Activated T-cell treated with anti-CD3 and anti-CD28 coated beads, Interleukin-2, amount 50 U/mL, for 1 hour (primary cell): Measurements from ENCODE around the gene PSTPIP1.

Experiments
- DNase-seq: peaks from one replicate; pipeline ENCODE4 v3.0.0-alpha.2; 2020

Gene PSTPIP1

DNA sequence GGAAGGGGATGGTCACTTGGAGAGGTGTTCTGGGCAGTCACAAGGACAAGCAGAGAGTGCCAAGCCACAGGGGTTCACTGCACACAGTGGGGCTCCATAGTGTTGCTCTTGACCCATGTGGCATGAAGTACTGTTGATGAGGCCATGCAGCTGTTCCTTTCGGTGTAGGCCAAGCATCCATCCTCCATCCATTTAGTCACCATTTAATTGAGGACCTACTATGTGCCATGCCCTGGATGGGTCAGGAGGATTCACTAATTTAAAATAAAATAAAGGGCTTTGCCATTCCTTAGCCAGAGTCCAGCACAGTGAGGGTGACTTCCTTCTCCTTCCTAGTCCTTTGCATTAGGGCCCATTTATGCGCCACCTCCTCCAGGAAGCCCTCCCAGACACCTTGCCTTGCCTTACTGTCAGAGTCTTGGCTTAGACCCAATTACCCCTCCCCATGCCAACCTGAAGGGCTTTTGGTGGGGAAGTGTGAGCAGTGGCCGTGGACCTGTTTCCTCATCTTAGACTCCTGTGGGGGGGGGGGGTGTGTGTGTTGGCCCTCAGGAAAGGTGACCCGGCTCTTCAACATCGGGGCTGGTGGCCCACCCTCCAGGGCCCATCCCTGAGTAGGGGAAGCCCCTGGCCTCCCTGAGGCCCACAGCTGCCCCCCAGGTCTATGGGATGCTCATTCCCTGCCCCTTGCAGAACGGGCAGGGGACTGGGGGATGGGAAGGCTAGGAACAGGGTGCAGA is 25.6 kb downstream of the PSTPIP1 start:
- no peak for DNase-seq

DNA sequence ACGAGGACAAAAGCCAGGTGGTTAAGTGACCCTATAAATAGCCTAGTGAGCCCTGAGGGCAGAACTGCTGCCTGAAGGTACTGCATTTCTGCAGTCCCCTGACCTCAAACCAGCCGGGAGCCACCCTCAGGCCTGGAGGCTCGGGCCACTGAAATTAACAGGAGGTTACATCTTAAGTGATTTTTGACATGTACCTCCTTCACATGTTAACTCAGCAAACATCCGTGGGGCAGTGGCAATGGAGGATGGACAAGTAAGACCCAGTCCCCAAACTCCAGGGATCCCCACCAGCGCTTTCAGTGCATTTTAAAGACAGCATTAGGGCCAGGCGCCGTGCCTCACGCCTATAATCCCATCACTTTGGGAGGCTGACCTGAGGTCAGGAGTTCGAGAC is 26.2 kb downstream of the PSTPIP1 start:
- no peak for DNase-seq

DNA sequence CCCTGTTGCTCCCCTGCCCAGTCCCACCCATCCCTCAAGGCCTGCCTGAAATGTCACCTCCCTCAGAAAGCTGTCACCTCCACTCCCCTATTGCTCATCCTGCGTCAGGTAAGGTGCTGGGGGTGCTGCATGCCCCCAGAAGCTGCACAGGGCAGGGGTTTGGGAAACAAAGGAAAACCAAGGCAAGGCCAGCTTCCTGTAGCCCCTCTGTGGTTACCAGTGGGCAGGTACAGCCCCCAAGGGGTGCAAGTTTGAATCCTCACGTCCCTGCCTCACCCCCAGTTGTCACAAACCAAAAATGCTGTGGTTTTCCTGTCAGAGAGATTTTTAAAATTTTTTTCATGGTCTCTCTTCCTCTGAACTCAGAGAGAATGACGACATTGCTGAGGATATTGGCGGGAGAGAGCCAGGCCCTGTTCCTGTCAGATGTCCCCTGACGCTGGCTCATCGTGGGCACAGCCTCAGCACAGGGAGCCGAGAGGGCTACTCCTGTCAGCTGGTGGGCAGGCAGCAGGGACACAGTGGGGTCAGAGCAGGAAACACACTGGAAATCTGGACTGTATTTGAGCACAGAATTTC is 27.0 kb downstream of the PSTPIP1 start:
- peak; percentile 60 for DNase-seq

DNA sequence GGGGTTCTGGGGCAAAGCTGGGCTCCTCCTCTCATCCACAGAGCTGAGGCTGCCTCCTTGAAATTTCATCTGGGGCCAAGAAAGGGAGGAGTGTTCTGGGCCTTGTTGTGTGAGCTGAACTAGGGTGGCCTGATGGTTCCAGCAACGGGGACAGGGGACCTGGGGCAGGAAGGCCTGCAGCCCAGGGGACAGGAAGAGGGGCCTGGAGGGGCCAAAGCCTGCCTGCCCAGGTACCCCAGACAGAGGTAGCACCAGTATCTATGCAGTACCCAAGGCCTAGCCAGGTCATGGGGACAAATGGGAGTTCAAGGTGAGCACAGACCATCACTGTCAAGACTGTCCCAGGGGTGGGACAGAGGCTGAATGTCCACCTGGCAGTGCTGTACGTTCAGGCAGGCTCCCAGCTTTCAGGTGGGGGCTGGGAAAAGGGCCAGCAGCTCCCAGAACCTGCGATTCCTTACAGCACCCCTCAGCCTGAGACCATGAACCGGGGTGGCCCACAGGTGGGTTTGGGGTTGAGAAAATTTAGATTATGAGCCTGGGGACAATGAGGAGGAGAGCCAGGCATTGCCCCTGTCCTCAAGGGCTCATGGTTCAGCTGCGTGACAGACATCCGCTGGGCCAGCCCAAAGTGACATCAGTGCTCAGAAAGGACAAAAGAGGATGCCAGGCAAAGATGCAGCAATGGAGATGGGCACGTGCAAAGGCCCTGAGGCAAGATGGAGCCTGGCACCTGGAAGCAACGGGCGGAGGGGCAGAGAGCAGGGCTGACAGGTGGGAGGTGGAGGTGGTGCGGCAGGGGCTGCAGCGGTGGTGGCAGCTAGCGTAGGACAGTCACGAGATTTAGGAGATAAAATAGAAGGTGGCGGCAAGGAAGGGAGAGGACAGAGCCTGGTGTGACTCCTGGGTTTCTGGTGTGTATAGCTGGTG is 28.0 kb downstream of the PSTPIP1 start:
- no peak for DNase-seq

DNA sequence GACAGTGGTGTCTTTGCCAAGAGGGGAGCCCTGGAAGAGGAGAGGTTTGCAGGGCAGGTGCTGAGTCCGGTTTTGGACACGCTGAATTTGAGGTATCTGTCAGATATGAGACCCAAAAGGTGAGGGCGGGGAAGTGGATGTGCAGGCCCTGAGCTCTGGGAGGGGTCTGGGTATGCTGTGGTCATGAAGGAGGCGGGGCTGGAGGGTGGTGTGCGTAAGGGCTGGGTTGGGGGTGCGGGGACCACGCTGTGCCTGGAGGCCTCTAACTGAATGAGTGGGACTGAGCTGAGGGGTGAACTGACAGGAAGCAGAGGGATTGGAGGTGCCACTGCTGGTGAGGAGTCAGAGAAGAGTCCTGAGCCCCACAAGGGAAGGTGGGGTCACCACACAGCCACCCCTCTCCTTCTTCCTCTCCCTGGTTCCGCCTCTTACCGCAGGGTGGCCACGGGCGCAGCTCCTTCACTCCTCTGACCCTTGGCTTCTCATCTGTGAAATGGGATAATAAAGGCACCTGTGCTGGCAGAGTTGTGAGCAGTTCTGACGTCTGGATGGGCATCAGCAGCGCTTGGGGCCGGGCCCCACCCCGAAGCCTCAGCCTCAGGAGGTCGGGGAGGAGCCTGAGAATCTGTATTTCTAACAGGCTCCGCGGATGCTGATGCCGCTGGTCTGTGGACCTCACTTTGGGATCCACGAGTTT is 28.8 kb downstream of the PSTPIP1 start:
- no peak for DNase-seq

DNA sequence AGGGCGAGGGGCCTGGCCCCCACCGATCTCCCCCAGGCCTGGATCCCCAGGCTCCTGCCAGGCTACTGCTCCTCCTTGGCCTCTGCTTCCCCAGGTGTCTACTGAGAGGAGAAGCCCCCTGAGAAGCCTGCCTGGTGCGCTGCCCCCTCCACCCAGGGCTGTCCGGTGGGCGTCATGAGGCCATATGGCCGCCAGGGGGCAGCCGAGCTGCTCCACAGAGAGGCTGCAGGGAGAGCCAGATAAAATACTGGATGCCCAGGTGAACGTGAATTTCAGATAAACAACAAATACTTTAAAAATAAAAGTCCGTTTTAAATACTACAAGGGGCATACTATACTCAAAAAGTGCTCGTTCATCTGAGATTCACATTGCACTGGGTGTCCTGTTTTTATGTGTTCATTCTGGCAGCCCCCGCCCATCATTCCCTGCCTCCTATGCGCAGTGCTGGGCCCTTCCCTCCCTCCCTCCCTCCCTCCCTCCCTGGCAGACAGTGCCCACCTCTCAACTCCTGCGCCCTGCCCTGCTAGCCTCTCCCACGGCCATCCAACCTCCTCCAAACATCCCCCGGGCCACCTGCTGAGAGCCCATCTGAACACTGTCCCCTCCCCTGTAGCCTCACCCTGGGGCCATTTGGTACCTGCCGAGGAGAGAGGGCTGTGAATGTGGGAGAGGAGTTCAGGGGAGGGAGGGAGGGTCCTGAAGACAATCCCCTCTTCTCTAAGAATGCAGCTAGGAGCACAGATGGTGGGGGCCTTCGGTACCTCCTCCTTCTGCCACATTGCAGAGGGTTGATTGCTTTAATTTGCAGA is 29.6 kb downstream of the PSTPIP1 start:
- DNase-seq = peak; percentile 76

DNA sequence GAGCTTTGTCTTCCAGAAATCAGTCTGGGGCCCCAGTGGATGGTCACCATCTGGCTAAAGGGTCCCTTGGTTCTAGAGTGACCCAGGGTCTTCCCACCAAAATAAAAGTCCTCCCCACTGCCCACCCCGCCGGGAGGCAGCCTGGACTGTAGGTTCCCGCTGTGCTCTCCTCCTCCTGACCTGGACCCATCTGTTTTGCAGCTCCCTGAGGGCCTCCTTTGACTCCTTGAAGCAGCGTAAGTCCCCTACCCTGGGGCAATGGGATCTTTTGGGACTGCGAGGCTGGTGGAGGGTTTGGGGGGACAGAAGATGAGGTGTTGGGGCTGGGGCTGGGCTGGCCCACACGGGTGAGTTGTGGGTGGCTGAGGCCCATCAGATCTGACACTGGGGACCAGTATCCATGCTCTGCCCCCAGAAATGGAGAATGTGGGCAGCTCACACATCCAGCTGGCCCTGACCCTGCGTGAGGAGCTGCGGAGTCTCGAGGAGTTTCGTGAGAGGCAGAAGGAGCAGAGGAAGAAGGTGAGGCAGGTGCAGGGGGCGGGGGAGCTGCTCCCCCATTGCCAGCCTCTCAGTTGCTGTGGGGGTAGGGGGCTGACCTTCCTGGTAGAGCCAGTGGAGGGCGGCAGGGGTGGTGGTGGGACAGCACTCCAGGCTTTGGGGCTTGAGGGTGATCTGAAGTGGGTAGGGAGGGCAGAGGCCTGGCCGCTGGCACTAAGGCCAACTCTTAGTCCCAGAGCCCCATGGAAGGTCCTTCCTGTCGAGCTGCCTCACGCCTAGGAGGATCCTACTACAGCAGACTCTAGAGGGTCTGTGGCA is 30.4 kb downstream of the PSTPIP1 start:
- no peak for DNase-seq

DNA sequence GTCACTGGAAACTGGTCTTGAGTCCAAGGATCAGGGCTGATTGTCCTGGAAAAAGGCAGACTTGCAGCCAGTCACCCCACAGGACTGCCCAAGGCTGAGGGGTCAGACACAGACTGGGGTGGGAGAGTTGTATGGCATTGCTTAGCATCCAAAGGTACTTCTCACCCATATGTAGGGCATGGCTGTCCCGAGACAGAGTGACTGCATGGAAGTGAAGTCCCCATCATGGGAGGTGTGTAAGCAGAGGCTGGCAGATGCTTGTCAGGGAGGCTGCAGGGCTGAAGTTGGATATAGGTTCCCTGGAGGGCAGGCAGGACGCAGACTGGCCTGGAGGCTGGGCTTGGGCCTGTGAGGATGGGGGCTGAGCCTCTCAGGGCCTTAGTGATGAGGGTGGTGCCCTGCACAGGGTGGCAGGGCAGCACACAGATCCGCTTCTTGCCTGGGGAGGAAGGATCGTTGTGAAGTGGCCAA is 31.1 kb downstream of the PSTPIP1 start:
- peak; percentile 16 for DNase-seq

DNA sequence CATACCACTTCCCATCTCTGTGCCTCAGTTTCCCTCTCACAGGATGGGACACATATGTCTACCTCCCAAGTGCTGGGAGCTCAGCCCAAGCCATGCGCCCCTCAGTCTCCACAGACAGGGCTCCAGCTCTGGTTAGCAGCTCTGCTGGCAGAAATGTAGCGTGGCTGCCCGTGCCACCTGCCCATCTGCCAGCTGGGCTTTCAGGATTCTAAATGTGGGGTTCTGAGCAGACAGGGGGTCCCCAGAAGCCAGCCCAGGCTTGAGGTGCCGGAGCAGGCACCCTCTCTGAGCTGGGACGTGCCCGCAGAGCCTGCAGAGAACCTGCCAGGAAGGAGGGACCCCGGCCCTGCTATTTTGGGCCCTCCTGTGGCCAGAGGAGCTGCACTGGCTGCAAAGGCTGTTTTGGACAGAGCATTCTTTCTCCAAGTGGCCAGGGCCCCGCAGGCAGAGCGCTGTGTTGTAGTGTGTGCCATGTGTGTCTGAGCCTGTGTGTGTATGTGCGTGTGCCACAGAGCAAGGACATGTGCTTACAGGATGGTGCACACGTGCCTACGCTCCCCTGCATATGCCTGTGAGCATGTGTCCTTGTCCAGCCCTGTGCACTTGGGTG is 31.7 kb downstream of the PSTPIP1 start:
- DNase-seq = no peak

DNA sequence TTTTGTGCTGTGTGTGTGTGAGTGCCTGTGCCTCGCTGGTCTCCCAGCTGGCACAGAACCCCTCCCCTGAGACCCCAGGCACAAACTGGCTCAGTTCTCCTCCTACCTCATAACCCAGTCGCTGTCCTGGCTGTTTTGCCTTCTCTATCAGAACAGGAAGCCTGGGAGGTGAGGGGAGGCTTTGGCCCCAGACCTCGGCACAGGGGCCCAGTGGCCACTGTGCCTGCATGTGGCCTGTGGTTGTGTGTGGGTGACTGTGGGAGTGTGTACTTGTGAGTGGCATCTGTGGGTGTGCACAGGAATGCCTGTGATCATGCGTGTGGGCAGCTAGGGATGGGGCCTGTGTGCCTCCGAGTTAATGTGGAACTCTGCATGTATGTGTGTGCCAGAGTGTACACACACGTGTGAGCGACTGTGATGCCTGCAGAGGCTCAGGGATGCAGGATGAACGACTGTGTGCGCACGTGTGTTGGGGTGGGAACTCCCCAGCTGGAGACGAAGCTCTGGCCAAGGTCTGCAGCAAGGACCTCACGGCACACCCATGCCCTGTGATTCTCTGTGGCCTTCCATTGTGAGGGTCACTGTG is 32.3 kb downstream of the PSTPIP1 start:
- DNase-seq = no peak

DNA sequence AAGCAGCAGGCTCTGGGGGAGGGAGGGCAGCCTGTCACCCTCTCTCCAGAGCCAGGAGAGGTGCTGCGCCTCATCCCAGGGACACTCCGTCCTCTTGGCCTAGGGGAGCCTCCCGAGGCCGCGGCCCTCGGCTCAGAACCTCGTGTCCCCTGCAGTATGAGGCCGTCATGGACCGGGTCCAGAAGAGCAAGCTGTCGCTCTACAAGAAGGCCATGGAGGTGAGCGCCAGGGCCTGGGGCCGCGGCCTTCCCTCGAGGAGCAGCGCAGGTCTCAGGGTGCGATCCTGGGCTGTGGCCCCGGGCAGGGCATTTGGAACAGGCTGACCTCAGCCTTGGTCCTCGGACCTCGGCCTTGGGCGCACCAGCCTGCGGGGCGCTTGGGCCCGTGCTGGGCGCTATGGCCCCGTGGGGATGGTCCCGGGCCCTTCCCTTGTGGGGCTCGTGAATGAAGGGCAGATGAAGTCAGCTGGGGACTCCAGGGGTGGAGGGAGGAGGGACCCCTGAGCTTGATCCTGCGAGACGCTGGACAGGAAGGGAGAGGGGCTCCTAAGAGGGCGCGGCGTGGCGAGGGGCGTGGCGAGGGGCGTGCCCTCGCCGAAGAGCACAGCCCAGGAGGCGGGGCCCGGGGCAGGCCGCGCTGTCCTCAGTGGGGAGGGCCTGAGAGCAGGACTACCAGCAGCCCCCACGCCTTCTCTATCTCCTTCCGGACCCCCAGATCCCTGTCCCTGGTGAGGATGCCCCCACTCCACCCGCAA is 32.9 kb downstream of the PSTPIP1 start:
- no peak for DNase-seq

DNA sequence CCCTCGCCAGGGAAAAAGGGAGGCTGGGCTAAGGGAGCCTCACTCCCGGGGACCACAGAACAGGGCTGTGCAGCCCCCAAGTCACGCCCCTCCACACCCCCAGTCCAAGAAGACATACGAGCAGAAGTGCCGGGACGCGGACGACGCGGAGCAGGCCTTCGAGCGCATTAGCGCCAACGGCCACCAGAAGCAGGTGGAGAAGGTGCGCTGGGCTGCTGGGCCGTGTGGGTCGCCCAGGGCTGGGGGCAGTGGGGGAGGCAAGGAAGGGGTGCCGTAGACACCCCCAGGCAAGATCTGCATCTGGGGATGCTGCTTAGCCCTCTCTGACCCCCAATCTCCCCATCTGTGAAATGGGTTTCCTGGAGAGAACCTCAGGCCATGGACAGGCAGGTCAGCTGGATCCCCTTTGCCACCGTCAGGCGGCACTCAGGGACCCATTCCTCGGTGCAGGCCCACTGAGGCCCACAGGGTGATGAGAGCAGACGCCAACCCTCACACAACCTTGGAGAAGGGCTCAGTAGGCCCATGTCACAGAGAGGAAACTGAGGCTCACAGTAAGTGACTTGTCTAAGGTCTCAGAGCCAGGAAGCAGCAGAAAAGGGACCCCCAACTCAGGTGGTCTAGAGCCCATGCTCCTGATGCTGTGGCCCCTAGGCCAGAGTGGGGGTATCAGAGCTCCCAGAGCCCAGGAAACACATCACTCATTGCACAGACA is 33.7 kb downstream of the PSTPIP1 start:
- no peak for DNase-seq

DNA sequence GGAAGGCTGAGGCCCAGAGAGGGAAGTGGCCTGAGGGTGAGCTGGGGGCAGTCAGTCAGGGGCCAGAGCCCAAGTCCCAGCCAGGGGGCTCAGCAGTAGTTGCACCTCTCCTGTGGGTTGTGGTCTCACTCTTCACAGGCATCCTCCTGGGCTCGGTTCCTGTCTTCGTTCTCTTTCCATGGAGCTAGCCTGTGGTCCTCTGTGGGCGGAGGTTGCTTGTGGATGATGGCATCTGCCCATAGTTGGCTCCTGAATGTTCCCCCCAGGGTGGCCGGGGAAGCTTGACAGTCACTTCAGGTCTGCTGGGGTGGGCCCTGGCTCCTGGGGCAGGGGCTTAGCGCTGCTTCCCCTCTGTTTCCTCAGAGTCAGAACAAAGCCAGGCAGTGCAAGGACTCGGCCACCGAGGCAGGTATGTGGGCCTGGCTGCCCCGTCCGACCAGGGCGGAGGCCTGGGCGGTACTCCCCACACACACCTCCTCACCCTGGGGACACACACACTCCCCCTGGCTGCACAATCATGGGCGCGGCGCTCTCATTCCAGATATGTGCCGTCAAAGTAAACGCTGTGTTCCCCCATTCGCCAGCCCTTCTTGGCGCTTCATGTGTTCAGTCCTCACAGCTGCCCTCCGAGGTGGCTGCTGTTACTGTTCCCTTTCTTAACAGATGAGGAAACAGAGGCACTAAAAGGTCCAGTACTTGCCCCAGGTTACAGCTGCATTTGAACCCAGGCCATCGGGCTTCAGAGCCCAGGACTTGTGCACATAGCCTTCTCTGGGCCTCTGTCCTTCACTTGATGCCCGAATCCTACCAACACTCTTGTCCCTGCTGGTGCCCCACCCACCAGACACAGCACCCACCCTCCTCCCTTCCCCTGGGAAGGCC is 34.5 kb downstream of the PSTPIP1 start:
- DNase-seq = no peak

DNA sequence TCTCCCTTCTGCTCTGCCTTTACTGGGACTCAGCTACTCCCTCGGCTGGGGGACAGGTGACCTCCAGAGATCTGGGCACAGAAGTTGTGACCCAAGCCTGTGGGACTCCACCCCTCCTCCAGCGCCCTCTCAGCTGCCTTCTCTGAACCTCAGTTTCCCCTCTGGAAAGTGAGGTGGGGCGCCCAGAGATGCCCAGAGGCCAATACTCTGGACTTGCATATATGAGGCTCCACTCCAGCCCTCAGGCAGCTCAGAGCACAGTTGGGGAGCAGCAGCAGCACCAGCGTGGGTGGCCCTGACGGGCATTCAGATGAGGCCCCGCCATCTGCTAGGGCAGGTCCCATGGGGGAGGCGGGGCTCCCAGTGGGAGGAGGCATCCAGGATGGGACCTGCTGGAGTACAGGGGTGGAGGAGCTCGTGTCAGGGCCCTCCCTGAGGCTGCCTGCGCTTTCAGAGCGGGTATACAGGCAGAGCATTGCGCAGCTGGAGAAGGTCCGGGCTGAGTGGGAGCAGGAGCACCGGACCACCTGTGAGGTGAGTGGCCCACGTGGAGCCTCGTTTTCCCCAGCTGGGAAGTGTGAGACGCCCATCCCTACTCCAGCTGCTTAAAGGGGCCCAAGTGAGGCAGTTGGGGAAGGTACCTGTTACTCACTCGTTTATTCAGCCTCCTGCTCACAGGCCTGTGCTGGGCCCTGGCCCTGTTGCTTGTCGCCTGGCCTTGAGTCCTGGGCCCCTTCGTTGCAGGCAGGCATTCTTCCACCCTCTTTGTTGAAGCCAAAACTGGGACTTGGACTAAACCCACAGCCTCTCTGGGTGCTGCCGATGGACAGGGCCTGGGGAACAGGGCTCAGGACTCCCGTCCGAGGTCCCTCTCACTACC is 35.4 kb downstream of the PSTPIP1 start:
- no peak for DNase-seq

DNA sequence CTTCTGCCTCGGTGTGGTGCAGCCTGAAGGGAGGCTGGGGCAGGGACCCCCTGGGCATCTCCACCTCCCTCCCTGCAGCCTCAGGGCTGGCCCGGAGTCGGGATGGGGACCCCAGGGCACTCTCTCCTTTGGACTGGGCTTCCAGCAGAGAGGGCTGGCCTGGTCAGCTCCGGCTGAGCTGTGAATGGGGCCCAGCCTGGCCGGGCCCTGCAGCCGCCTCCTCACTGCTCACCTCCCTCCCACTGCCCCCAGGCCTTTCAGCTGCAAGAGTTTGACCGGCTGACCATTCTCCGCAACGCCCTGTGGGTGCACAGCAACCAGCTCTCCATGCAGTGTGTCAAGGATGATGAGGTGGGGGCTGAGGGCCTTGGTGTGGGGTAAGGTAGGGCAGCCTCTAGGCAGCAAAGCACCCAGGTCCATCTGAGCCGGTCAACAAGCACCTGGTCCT is 36.0 kb downstream of the PSTPIP1 start:
- peak; percentile 10 for DNase-seq

DNA sequence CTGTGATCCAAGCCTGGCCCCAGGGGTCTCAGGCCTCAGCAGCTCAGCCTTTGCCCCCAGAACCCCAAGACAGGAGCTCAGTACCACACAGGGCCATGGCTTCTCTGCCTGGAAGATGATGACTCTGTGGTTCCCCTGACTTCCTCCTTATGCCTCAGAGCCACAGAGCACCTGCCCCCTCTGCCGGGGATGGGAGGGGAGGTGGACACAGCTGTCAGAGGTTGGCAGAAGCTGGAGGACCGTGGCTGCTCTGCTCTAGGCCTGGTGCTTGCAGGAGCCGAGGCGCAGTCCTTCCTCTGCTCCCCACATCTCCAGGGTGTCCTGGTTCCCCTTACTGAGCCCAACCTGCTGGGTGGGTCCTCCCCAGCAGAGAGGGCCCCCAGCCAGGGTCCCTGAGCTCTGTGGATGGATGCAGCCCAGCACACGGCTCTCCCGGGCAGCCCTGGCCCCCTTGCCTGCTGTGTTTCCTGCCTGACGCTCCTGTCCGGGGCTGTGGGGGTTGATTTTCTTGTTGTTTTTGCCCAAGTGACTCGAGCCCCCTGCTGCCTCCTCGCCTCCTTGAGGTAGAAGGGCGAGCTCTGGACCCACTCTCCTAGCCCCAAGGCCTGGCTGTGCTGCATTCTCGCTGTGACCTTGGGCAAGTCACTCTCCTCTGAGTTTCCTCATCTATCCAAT is 36.6 kb downstream of the PSTPIP1 start:
- DNase-seq = peak; percentile 31
